Kidney epithelial cell (primary cell): ENCODE data around the gene GRB10. TPM values are rescaled to one million over a fixed set of nuclear protein-coding genes. Genes with fewer than 3 reads are reported as not detected.

Experiments
- DNase-seq: peaks from one replicate; pipeline ENCODE4 v3.0.0-alpha.2; 2010; ENCODE audit warnings: low read depth
- H3K27me3 ChIP-seq: 2 replicates; pipeline ENCODE4 v1.6.0; 2011; ENCODE audit warnings: low read length; ENCODE audit not compliant: control insufficient read depth, insufficient read depth
- H3K36me3 ChIP-seq: 2 replicates; pipeline ENCODE4 v1.5.1; 2011; ENCODE audit warnings: low read length; ENCODE audit not compliant: control insufficient read depth, insufficient read depth
- H3K4me3 ChIP-seq: 2 replicates; pipeline ENCODE4 v1.5.1; 2011; ENCODE audit warnings: low read depth, mild to moderate bottlenecking, control low read depth, low read length
- total RNA-seq: library from RNA; depleted of rRNA; stranded (reverse); fragments of >200 nt; gene quantifications from 2 replicates; pipeline ENCODE4 v1.2.3, GENCODE V29; 2015
- TF ChIP-seq, protein P1 (sequence below): IDR thresholded peaks from 2 replicates; pipeline ENCODE4 v1.5.1; 2011; ENCODE audit warnings: mild to moderate bottlenecking, moderate library complexity, low read length, control low read depth, inconsistent platforms; ENCODE audit not compliant: insufficient read depth, poor library complexity, severe bottlenecking

The GRB10 gene
- total RNA-seq, 1 donor from 2014 or later: 86.3 TPM

DNA sequence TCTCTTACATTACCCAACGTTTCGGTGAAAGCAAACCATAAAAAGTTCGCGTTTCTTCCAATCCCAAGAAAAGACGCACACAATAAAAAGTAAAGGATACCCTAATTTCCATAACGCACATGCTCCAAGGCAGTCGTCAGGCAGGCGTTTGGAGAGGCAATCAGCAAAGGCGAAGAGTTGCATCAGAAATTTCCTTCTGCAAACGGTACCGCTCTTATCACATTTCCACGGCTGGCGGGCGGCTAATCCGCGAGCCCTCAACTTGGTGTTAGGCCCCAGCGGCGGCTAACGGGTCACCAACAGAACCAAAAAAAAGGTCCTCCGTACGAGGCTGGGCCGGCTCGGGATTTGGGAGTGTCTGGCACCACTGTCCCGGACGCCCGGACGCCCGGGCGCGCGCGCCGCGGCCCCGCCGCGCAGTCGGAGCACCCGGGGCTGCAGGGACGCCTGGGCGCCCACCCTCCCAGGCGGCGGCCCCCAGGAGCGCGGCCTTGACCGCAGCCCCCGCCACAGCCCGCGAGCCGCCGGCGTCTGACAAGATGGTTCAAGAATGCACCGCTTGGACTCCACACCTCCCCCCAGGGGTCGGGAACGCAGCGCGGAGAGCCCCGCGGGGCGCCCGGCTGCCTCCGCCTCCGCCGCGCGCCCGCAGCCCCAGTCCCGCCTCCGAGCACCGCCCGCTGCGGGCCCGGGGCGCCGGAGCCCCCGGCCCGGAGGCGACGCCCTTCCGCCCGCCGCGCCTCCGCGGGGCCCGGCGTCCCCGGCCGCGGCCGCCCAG lies 9.8 kb upstream of the GRB10 start:
- no peak for DNase-seq
- H3K4me3 ChIP-seq: peak overlapping the region; percentile 65
- no peaks in the 10 kb centered on the region for H3K27me3 ChIP-seq
- no peaks in the 10 kb centered on the region for H3K36me3 ChIP-seq
- TF ChIP-seq, protein P1, sequence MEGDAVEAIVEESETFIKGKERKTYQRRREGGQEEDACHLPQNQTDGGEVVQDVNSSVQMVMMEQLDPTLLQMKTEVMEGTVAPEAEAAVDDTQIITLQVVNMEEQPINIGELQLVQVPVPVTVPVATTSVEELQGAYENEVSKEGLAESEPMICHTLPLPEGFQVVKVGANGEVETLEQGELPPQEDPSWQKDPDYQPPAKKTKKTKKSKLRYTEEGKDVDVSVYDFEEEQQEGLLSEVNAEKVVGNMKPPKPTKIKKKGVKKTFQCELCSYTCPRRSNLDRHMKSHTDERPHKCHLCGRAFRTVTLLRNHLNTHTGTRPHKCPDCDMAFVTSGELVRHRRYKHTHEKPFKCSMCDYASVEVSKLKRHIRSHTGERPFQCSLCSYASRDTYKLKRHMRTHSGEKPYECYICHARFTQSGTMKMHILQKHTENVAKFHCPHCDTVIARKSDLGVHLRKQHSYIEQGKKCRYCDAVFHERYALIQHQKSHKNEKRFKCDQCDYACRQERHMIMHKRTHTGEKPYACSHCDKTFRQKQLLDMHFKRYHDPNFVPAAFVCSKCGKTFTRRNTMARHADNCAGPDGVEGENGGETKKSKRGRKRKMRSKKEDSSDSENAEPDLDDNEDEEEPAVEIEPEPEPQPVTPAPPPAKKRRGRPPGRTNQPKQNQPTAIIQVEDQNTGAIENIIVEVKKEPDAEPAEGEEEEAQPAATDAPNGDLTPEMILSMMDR: no peak

DNA sequence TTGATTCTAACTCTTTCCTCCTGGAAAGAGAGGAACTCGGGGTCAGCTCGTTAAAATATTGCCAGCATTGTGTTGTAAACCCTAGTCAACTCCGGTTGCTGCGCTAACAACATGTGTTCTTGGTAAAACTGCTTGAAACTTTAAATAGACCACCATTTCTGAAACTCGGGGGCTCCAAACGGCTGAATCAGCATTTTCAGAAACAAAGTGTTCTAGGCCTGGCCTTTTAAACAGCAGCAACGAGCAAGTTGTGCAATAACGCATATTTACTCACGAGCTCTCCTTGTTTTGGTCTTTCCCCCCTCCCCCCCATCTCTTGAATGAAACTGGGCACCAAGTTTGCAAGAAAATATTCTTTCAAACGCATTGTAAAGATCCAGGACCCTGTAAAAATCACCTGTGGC lies 9.2 kb upstream of the GRB10 start:
- peak overlapping the region; percentile 65 for H3K4me3 ChIP-seq
- TF ChIP-seq, protein P1: no peak
- no peak for DNase-seq
- H3K27me3 ChIP-seq: no peaks in the 10 kb centered on the region
- H3K36me3 ChIP-seq: no peaks in the 10 kb centered on the region

DNA sequence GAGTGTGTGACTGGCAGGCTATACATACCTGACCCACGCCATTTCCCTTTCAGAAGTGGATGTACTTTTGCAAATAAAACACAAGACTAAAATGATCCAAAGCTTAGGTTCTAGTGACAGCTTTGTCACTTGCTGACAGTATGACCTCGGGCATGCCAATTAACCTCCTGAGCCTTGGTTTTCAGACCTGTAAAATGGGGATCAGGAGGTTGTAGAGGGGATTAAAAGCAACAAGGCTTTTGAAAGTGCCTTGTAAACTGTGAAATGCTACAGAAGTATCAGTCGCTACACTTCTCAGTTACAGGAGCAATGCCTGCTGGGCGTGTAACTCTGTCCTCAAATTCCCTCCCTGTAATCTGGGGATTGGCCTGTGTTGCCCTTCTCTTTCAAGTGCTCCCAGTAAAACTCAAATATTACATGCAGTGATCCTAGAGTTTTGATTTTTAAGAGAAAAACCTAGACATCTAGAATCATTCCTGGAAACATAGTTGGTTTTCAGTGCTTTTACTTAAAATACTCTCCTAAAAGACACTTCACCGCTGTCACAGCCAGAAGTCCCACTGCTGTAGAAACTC lies 8.8 kb upstream of the GRB10 start:
- TF ChIP-seq, protein P1: no peak
- no peaks in the 10 kb centered on the region for H3K27me3 ChIP-seq
- peak overlapping the region; percentile 65 for H3K4me3 ChIP-seq
- no peak for DNase-seq
- H3K36me3 ChIP-seq: no peaks in the 10 kb centered on the region

DNA sequence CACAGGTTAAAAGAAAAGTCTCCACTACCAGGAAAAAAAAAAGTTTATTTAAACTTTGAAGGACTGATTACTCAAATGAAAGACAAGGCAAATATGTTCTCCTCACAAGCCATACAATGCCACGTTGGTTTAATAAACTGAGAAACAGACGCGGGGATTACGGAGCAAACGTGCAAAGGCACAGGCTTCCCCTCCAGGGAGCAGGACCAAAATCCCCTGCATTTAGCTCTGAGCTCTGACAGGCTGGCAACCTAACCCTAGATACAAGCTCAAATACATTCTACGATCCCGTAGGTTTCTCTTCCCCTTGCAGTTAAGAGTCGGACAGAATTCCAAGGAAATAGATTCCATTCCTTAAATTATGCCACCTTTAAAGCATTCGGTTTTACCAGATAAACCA lies 7.7 kb upstream of the GRB10 start:
- Histone ChIP-seq H3K27me3 (no peaks in the 10 kb centered on the region), H3K4me3 (no peak overlapping the region), H3K36me3 (no peaks in the 10 kb centered on the region)
- DNase-seq: no peak
- TF ChIP-seq, protein P1: no peak

DNA sequence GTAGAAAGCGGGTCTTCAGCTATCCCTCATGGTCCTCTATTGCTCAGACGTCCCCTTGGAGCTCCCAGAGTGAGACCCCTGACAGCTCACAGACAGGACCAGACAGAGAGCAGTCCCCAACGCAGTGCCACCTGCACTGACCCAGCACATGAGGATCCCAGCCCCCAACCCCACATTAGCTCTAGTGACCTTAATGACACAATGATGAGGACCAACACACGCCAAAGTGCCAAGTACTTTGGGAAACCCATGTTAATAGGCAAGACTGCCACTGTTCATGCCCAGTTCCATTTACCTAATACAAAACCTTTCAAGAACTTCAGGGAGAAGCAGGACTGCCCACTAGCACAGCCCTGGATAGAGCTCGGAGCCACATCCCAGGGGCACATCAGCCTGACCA lies 5.7 kb upstream of the GRB10 start:
- Histone ChIP-seq H3K4me3 (no peak overlapping the region), H3K27me3 (no peaks in the 10 kb centered on the region), H3K36me3 (no peaks in the 10 kb centered on the region)
- TF ChIP-seq, protein P1: no peak
- no peak for DNase-seq

DNA sequence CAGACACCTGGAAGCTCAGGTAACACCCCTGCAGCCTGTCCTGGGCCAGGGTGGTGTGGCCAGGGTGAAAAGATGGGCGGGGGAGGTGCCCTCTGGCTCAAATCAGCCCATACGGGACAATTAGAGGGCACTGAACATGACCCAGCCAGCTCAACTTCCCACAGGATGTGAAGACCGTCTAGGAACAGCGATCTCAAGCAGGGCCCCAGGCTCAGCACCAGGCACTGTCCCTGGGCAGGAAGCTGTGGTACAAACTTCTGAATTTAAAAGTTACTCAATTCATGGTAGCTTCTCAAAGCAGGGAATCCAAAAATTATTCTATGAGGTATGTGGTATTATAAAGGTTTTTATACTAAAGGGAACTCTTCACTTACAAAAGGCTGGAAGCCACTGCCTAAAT lies 5.1 kb upstream of the GRB10 start:
- H3K4me3 ChIP-seq: no peak overlapping the region
- H3K27me3 ChIP-seq: no peaks in the 10 kb centered on the region
- no peaks in the 10 kb centered on the region for H3K36me3 ChIP-seq
- TF ChIP-seq, protein P1: no peak
- DNase-seq: no peak
